WI38 (cell line): ENCODE results near the gene THRB.

Experiments
- H3K4me3 ChIP-seq: 2 replicates; pipeline ENCODE4 v1.5.1; 2011; ENCODE audit warnings: low read depth, mild to moderate bottlenecking, control low read depth, low read length
- CTCF ChIP-seq: IDR thresholded peaks from 2 replicates; pipeline ENCODE4 v1.5.1; 2012; ENCODE audit warnings: low read depth, mild to moderate bottlenecking, control low read depth, low read length

THRB gene

GRCh38 chr3:24447836-24448235 lies 46.8 kb downstream of the THRB start:
- no peak for TF ChIP-seq CTCF
- H3K4me3 ChIP-seq = no peak overlapping the region

GRCh38 chr3:24446032-24446431 lies 48.6 kb downstream of the THRB start:
- TF ChIP-seq CTCF = no peak
- H3K4me3 ChIP-seq = no peak overlapping the region

GRCh38 chr3:24443476-24443875 lies 51.2 kb downstream of the THRB start:
- no peak overlapping the region for H3K4me3 ChIP-seq
- no peak for TF ChIP-seq CTCF

GRCh38 chr3:24440760-24441464 lies 53.7 kb downstream of the THRB start:
- TF ChIP-seq CTCF = no peak

GRCh38 chr3:24439021-24439420 lies 55.6 kb downstream of the THRB start:
- no peak for TF ChIP-seq CTCF
- H3K4me3 ChIP-seq = no peak overlapping the region

More at GRCh38 chr3:24440760-24441464, 53.7 kb downstream of the THRB start:
- no peak overlapping the region for H3K4me3 ChIP-seq

GRCh38 chr3:24437326-24437725 lies 57.3 kb downstream of the THRB start:
- TF ChIP-seq CTCF = no peak
- no peak overlapping the region for H3K4me3 ChIP-seq

- no peak overlapping the region for H3K4me3 ChIP-seq
- TF ChIP-seq CTCF = no peak
These were observed 59.1 kb downstream of the THRB start for GRCh38 chr3:24435584-24435983.
